ENCODE results near the gene HPCA. TPM values are rescaled to one million over a fixed set of nuclear protein-coding genes. Genes with fewer than 3 reads are reported as not detected.

The HPCA gene
- total and polyA plus RNA-seq, 2 of the 8 experiments (the other 6 are each of a cell fraction or from before 2014, with no cell fraction given): 0.70 to 1.4 TPM

- peak overlapping the region; percentile 76 for H4K91ac ChIP-seq (replicated peaks; ENCODE audit: insufficient read length, low read length)
- peak overlapping the region; percentile 80 for H2BK20ac ChIP-seq (ENCODE audit: low read length)
- peak overlapping the region; percentile 33 for H2BK120ac ChIP-seq (replicated peaks; ENCODE audit: low read depth, low read length)
- H3K9ac ChIP-seq (replicated peaks in 1 of 4; ENCODE audit: extremely low read depth in 1 of 4, low read depth in 3 of 4, low read length in 3 of 4): no peak overlapping the region
- 43% methylated on average over 16 of the region's 16 CpGs; no CpG with 5 or more reads in 1 of the 2 experiments for WGBS, 2 experiments (ENCODE audit: extremely low coverage in 1 of 2, insufficient coverage in 1 of 2, insufficient read length in 1 of 2, insufficient replicate concordance in 2 of 2, low coverage in 1 of 2, low lambda C conversion rate in 2 of 2, missing lambda C conversion rate in 1 of 2)
- FAIRE-seq (no peak), DNase-seq (ENCODE audit: low read depth in 1 of 2, low spot score in 2 of 2) (peak in 1 of 2 experiments; percentile 89)
- peak overlapping the region; percentile 0 to 39 for H3K4me2 ChIP-seq (ENCODE audit: insufficient read depth in 1 of 2, low read depth in 2 of 2, low read length in 2 of 2)
- no peaks in the 10 kb centered on the region for H3K79me1 ChIP-seq (ENCODE audit: low read depth, low read length)
- H2AFZ ChIP-seq (ENCODE audit: low read length): no peak overlapping the region
- no peaks in the 10 kb centered on the region for H3K9me3 ChIP-seq (ENCODE audit: insufficient read depth in 2 of 2, low read depth in 1 of 2, low read length in 1 of 2)
- no peak overlapping the region for H3K14ac ChIP-seq (ENCODE audit: insufficient read length)
- peak overlapping the region; percentile 97 for H2BK15ac ChIP-seq (ENCODE audit: low read length)
- peaks cover 6 to 30% (median 15%) of the 10 kb centered on the region in 4 experiments for H3K4me1 ChIP-seq (replicated peaks in 1 of 4; ENCODE audit: control insufficient read depth in 3 of 4, insufficient read depth in 4 of 4, low read length in 3 of 4)
- H4K8ac ChIP-seq (ENCODE audit: extremely low read depth, insufficient read depth, low read length): no peak overlapping the region
- H3K79me2 ChIP-seq (ENCODE audit: control insufficient read depth in 1 of 2, insufficient read depth in 2 of 2, low read length in 2 of 2): no peaks in the 10 kb centered on the region
- H3K27ac ChIP-seq (ENCODE audit: low read depth, low read length): no peak overlapping the region
- H2AK5ac ChIP-seq (ENCODE audit: low read depth, low read length): no peak overlapping the region; the same call in 1 of the 2 replicates
- H3K23me2 ChIP-seq (ENCODE audit: low read depth, low read length): no peaks in the 10 kb centered on the region
- peak overlapping the region in 1 of 4 experiments; percentile 25; a peak in 1 of 8 replicates for H3K4me3 ChIP-seq (ENCODE audit: extremely low read depth in 1 of 4, insufficient read depth in 2 of 4, low read depth in 3 of 4, low read length in 4 of 4)
- H3K36me3 ChIP-seq (ENCODE audit: control insufficient read depth in 2 of 4, insufficient read depth in 4 of 4, low read length in 3 of 4): no peaks in the 10 kb centered on the region
- H3K56ac ChIP-seq (replicated peaks; ENCODE audit: insufficient read length, low read depth, low read length): no peak overlapping the region
- ChIA-PET CTCF (ENCODE audit: partially characterized antibody) (interaction anchor here (0.6 to 19.0 kb wide), 30 partner anchors 11 to 1301 kb away, joined by 3 to 382 read pairs (median 4); partner anchors contain the start of gene HPCA), POLR2A (ENCODE audit: partially characterized antibody) (interaction anchor here (0.5 to 4.0 kb wide), 6 partner anchors 14 to 307 kb away, joined by 3 to 19 read pairs (median 4); partner anchors contain the start of genes S100PBP and YARS1)
- H3K4ac ChIP-seq (replicated peaks; ENCODE audit: insufficient read length, low read depth, low read length): peak overlapping the region; percentile 44
- no peak overlapping the region for H4K5ac ChIP-seq (ENCODE audit: insufficient read length, low read depth, low read length)
- peak overlapping the region; percentile 84; the same call in 1 of the 2 replicates for H2BK5ac ChIP-seq (ENCODE audit: low read depth, low read length)
- no peak overlapping the region for H3K23ac ChIP-seq (ENCODE audit: insufficient read length)
- peaks cover 0 to 3% of the 10 kb centered on the region in 2 experiments for H4K20me1 ChIP-seq (replicated peaks in 1 of 2; ENCODE audit: control insufficient read depth in 1 of 2, insufficient read depth in 2 of 2, low read length in 2 of 2)
- peak overlapping the region; percentile 84; the same call in 1 of the 2 replicates for H2BK12ac ChIP-seq (ENCODE audit: low read depth, low read length)
- peak overlapping the region; percentile 87; the same call in 1 of the 2 replicates for H3K18ac ChIP-seq (ENCODE audit: extremely low read depth, low read length)
- peaks cover 0 to 7% (median 7%) of the 10 kb centered on the region in 4 experiments; a peak in 6 of 7 replicates for H3K27me3 ChIP-seq (replicated peaks in 1 of 4; ENCODE audit: control insufficient read depth in 3 of 4, extremely low read depth in 1 of 4, insufficient read depth in 3 of 4, low read length in 3 of 4)
- TF ChIP-seq CBX5 (IDR thresholded peaks at IDR 0.05; ENCODE audit: low read depth, low read length) (no peak), CEBPB (IDR thresholded peaks at IDR 0.05; ENCODE audit: low read depth, low read length) (no peak), PHF8 (conservative IDR thresholded peaks at IDR 0.05; ENCODE audit: low read depth, low read length) (no peak), SRF (IDR thresholded peaks at IDR 0.05; ENCODE audit: low read depth, low read length) (no peak), GABPA (IDR thresholded peaks at IDR 0.05; ENCODE audit: borderline replicate concordance, insufficient read depth, low read length) (peak; percentile 20; the same call in 1 of the 2 replicates), SP4 (IDR thresholded peaks at IDR 0.05; ENCODE audit: low read length) (no peak), BCL11A (IDR thresholded peaks at IDR 0.05; ENCODE audit: low read depth in 2 of 2, low read length in 2 of 2) (no peak), CREB1 (IDR thresholded peaks at IDR 0.05) (no peak; the same call in 1 of the 2 replicates), BACH1 (IDR thresholded peaks at IDR 0.05; ENCODE audit: low read length) (peak; percentile 85), YY1 (IDR thresholded peaks at IDR 0.05; ENCODE audit: low read depth, low read length) (peak; percentile 66; the same call in 1 of the 2 replicates), GTF2F1 (IDR thresholded peaks at IDR 0.05; ENCODE audit: borderline replicate concordance, low read depth, low read length) (no peak)
Measured at GRCh38 chr1:32876341-32877210, 9.7 kb upstream of the HPCA start.
